K562 (cell line): ENCODE data around the gene SLAMF8. TPM values are rescaled to one million over a fixed set of nuclear protein-coding genes. Genes with fewer than 3 reads are reported as not detected.

Experiments
- ATAC-seq: fragments of 200-7000 bp; cut with Tn5 transposase; 3 replicates; pipeline ENCODE4 v1.9.1; 2020; ENCODE audit warnings: moderate library complexity
- BruUV-seq: library from RNA; stranded (reverse); fragments of 400-500 nt; replicated peaks from 2 replicates; lab custom pipeline; 2021; lab: Mats Ljungman, UMichigan
- CTCF ChIA-PET: fragments of 300-600 bp; formaldehyde crosslinking; extraction: SDS; loops from one replicate; lab custom pipeline; 2021; ENCODE audit warnings: low intra/inter-chr PET ratio; lab: Yijun Ruan, JAX
- POLR2A ChIA-PET: fragments of 300-600, 350-650 bp; sonication (Branson Sonifier 250); formaldehyde crosslinking; extraction: SDS; loops from one replicate; lab custom pipeline; 2021; ENCODE audit warnings: antibody characterized with exemption, inconsistent platforms; lab: Yijun Ruan, JAX
- DNase-seq, 4 experiments: peaks; one replicate each; pipeline versions ENCODE4 v3.0.0 to v3.0.0-alpha.2; 2011 to 2018; ENCODE audit warnings: low spot score in 3 of 4, mixed read lengths in 3 of 4; ENCODE audit errors: extremely low read depth in 1 of 4
- FAIRE-seq: peaks from 2 replicates; lab custom pipeline; 2011; peaks lifted over from hg19 to GRCh38; lab: Jason Lieb, UNC
- H2AFZ ChIP-seq: 2 replicates; pipeline ENCODE4 v1.6.0; 2011; ENCODE audit warnings: low read depth, low read length, control low read depth, inconsistent platforms
- H3K27ac ChIP-seq: fragments of 200-600 bp; 3 replicates; pipeline ENCODE4 v1.8.0; 2011; ENCODE audit warnings: low read depth, mild to moderate bottlenecking, control low read depth, inconsistent platforms, low read length, moderate library complexity, mixed read lengths; ENCODE audit errors: extremely low read depth
- H3K27me3 ChIP-seq, 2 experiments: fragments of 300-600 bp in 1 of 2; 2 replicates in 1 of 2; 3 replicates in 1 of 2; pipeline versions ENCODE4 v1.6.0 to v1.8.0; 2011; ENCODE audit warnings: inconsistent platforms in 2 of 2, low read length in 2 of 2, mild to moderate bottlenecking in 1 of 2, mixed read lengths in 1 of 2, moderate library complexity in 1 of 2; ENCODE audit not compliant: control insufficient read depth in 2 of 2, insufficient read depth in 2 of 2
- H3K36me3 ChIP-seq: fragments of 300-600 bp; 3 replicates; pipeline ENCODE4 v1.8.0; 2011; ENCODE audit warnings: mild to moderate bottlenecking, low read length, inconsistent platforms; ENCODE audit not compliant: control insufficient read depth, insufficient read depth
- H3K4me1 ChIP-seq, 2 experiments: fragments of 200-600 bp in 1 of 2; replicated peaks in 1 of 2; 2 replicates in 1 of 2; 3 replicates in 1 of 2; pipeline versions ENCODE4 v1.5.1 to v1.8.0; 2011; ENCODE audit warnings: inconsistent platforms in 2 of 2, low read length in 2 of 2, mild to moderate bottlenecking in 1 of 2, mixed read lengths in 1 of 2, moderate library complexity in 1 of 2; ENCODE audit not compliant: control insufficient read depth in 2 of 2, insufficient read depth in 2 of 2
- H3K4me2 ChIP-seq: 2 replicates; pipeline ENCODE4 v1.6.1; 2011; ENCODE audit warnings: low read length, control low read depth, inconsistent platforms, mixed read lengths; ENCODE audit not compliant: insufficient read depth
- H3K4me3 ChIP-seq: fragments of 200-600 bp; sonication (generic), shearing (Covaris generic); 2 replicates; pipeline ENCODE4 v1.5.1; 2016; ENCODE audit warnings: control low read depth, inconsistent platforms
- H3K79me2 ChIP-seq: fragments of 200-600 bp; 3 replicates; pipeline ENCODE4 v1.8.0; 2011; ENCODE audit warnings: low read length, inconsistent platforms; ENCODE audit not compliant: control insufficient read depth, insufficient read depth
- H3K9ac ChIP-seq, 2 experiments: 2 replicates each; pipeline versions ENCODE4 v1.6.0 to v1.6.1; 2011; ENCODE audit warnings: low read depth in 2 of 2, low read length in 2 of 2, control low read depth in 1 of 2, inconsistent platforms in 1 of 2, mild to moderate bottlenecking in 1 of 2, mixed read lengths in 1 of 2; ENCODE audit not compliant: insufficient read depth in 1 of 2
- H3K9me1 ChIP-seq: one replicate; pipeline ENCODE4 v1.6.0; 2011; ENCODE audit warnings: inconsistent platforms, mild to moderate bottlenecking, low read length, moderate library complexity; ENCODE audit not compliant: control insufficient read depth, insufficient read depth
- H3K9me3 ChIP-seq: replicated peaks from 2 replicates; pipeline ENCODE4 v1.5.1; 2011; ENCODE audit warnings: low read depth, low read length, inconsistent platforms; ENCODE audit not compliant: control insufficient read depth, insufficient read depth
- H4K20me1 ChIP-seq: replicated peaks from 2 replicates; pipeline ENCODE4 v1.6.1; 2011; ENCODE audit warnings: low read length, inconsistent platforms, mixed read lengths; ENCODE audit not compliant: control insufficient read depth, insufficient read depth
- ATF2 ChIP-seq: sonication (generic); formaldehyde crosslinking; IDR thresholded peaks from 2 replicates; pipeline ENCODE4 v1.8.1; 2022; ENCODE audit warnings: missing genetic modification reagents
- CREBBP ChIP-seq: IDR thresholded peaks from one replicate; pipeline ENCODE4 v1.6.1; 2012; ENCODE audit warnings: low read depth, mild to moderate bottlenecking, control low read depth, inconsistent platforms, low read length
- CXXC5 ChIP-seq: fragments of 250-450 bp; sonication (Bioruptor Pico); IDR thresholded peaks from 2 replicates; pipeline ENCODE4 v1.8.0; 2022; ENCODE audit warnings: inconsistent platforms, mild to moderate bottlenecking, moderate library complexity
- ELF2 ChIP-seq: fragments of 250-450 bp; sonication (Bioruptor Pico); IDR thresholded peaks from 2 replicates; pipeline ENCODE4 v1.5.0; 2021; ENCODE audit warnings: mild to moderate bottlenecking
- FOSL1 ChIP-seq: fragments of 200-800 bp; sonication (Bioruptor generic); conservative IDR thresholded peaks from 2 replicates; pipeline ENCODE4 v1.6.1; 2016; ENCODE audit warnings: missing genetic modification characterization, missing compliant biosample characterization
- MAZ ChIP-seq, 2 experiments: fragments of 450-650 bp in 1 of 2; sonication (generic) in 1 of 2; formaldehyde crosslinking; IDR thresholded peaks in 1 of 2; conservative IDR thresholded peaks in 1 of 2; 2 replicates each; pipeline versions ENCODE4 v1.4.0 to v1.5.0; 2020; ENCODE audit warnings: mild to moderate bottlenecking in 1 of 2, missing genetic modification reagents in 1 of 2
- MNT ChIP-seq, 2 experiments: fragments of 450-650 bp; conservative IDR thresholded peaks; 2 replicates each; pipeline ENCODE4 v1.6.1; 2017; ENCODE audit warnings: mild to moderate bottlenecking in 2 of 2, moderate library complexity in 2 of 2
- NCOA1 ChIP-seq: fragments of 450-650 bp; IDR thresholded peaks from 2 replicates; pipeline ENCODE4 v1.6.1; 2016; ENCODE audit warnings: low read depth
- NFIX ChIP-seq: fragments of 250-450 bp; sonication (Bioruptor Pico); IDR thresholded peaks from 2 replicates; pipeline ENCODE4 v1.4.0; 2020; ENCODE audit warnings: low read depth, mild to moderate bottlenecking, moderate library complexity
- TFAP4 ChIP-seq: sonication (generic); formaldehyde crosslinking; IDR thresholded peaks from 2 replicates; pipeline ENCODE4 v1.8.0; 2022; ENCODE audit warnings: missing genetic modification reagents, mild to moderate bottlenecking, moderate library complexity, borderline replicate concordance
- ZC3H8 ChIP-seq: fragments of 450-650 bp; IDR thresholded peaks from 2 replicates; pipeline ENCODE4 v1.6.1; 2017
- ZNF830 ChIP-seq: fragments of 250-450 bp; sonication (Bioruptor Pico); IDR thresholded peaks from 2 replicates; pipeline ENCODE4 v1.5.0; 2021; ENCODE audit warnings: mild to moderate bottlenecking
- WGBS: fragments of 100-300 bp; shearing (Covaris generic); methylation state at CpG from one replicate; pipeline ENCODE4 v1.1.6; 2016; ENCODE audit warnings: low coverage, mixed read lengths; ENCODE audit not compliant: insufficient coverage; ENCODE audit errors: missing lambda C conversion rate; 5-methylcytosine and 5-hydroxymethylcytosine counted together
- in situ Hi-C: fragments of 300-500 bp; cut with MboI; formaldehyde crosslinking; loops from 4 replicates; pipeline ENCODE4 v1.15.0; 2018; ENCODE audit warnings: inconsistent platforms, mixed read lengths
- intact Hi-C: fragments of 100-400 bp; cut with micrococcal nuclease; formaldehyde crosslinking; loops from 2 replicates; pipeline ENCODE4 v1.14.2; 2022
- polyA plus RNA-seq, 8 experiments: library from polyadenylated mRNA; depleted of rRNA in 4 of 8; stranded (reverse) in 5 of 8; unstranded in 3 of 8; fragments of >200 nt; fragmentation: Nextera tagmentation in 2 of 8; fragmentation: Illumina TruSeq in 1 of 8; extraction: Ambion mirVana in 2 of 8; extraction: Trizol in 1 of 8; gene quantifications; 2 replicates each; pipeline versions ENCODE4 v1.2.1 to v1.2.3, GENCODE V29; 2011 to 2014; ENCODE audit warnings: inconsistent platforms in 1 of 8, missing spikeins in 1 of 8
- total RNA-seq, 7 experiments: library from RNA; depleted of rRNA in 6 of 7; stranded (reverse); fragments of >200 nt in 6 of 7; fragmentation: Illumina TruSeq in 2 of 7; extraction: Trizol in 2 of 7; gene quantifications; 2 replicates each; pipeline versions ENCODE4 v1.2.1 to v1.2.3, GENCODE V29; 2011 to 2021; ENCODE audit warnings: low replicate concordance in 1 of 7

The SLAMF8 gene
- total and polyA plus RNA-seq, 9 of the 15 experiments (the other 6 are each of a cell fraction or from before 2014, with no cell fraction given) = not detected

- Histone ChIP-seq H3K9me1 (no peaks in the 10 kb centered on the region), H3K79me2 (no peaks in the 10 kb centered on the region; the same call in 2 of the 3 replicates), H3K4me2 (no peak overlapping the region), H4K20me1 (no peaks in the 10 kb centered on the region), H3K27me3 (peaks cover 0 to 7% of the 10 kb centered on the region in 2 experiments; a peak in 2 of 5 replicates), H3K4me3 (no peak overlapping the region), H3K36me3 (no peaks in the 10 kb centered on the region), H3K9me3 (no peaks in the 10 kb centered on the region), H2AFZ (no peak overlapping the region)
- BruUV-seq = no TSS peak
- 18% methylated on average over 2 of the region's 2 CpGs for WGBS
- ATAC-seq = no peak
- CTCF ChIA-PET = interaction anchor here (1.3 to 2.1 kb wide), 3 partner anchors 11 to 112 kb away, joined by 7 to 12 read pairs (median 7); no protein-coding TSS in a partner anchor
- in situ Hi-C loops (no loop called here), intact Hi-C loops (no loop called here)
- no peak for FAIRE-seq
- POLR2A ChIA-PET = interaction anchor here (0.6 kb wide), 1 partner anchor 231 kb away, joined by 3 read pairs; no protein-coding TSS in a partner anchor
- no peak for TF ChIP-seq ZNF830 (CRISPR knock-in tag)
- TF ChIP-seq TFAP4 (CRISPR knock-in tag) = no peak
- TF ChIP-seq FOSL1 (tag) = no peak
- no peak for TF ChIP-seq MAZ (CRISPR knock-in tag; conservative IDR thresholded peaks at IDR 0.05 in 1 of 2, IDR thresholded peaks at IDR 0.05 in 1 of 2)
- TF ChIP-seq ELF2 = no peak
- TF ChIP-seq CXXC5 (CRISPR knock-in tag) = no peak
- no peak for TF ChIP-seq ATF2 (CRISPR knock-in tag)
- no peak for TF ChIP-seq NFIX (CRISPR knock-in tag)
- TF ChIP-seq CREBBP = no peak
- no peak for TF ChIP-seq ZC3H8
- TF ChIP-seq MNT (conservative IDR thresholded peaks at IDR 0.05) = no peak
- no peak for TF ChIP-seq NCOA1
- TF ChIP-seq, all 486 proteins: peak for 0
- H3K27ac ChIP-seq = no peak overlapping the region
- no peak for DNase-seq
- peaks cover 0 to 17% of the 10 kb centered on the region in 2 experiments; a peak in 3 of 5 replicates for H3K4me1 ChIP-seq
- no peak overlapping the region for H3K9ac ChIP-seq
Observed at GRCh38 chr1:159779403-159779851, 47.2 kb upstream of the SLAMF8 start.
